GM21360 (cell line): Measurements from ENCODE around the gene KRTAP1-3.
"Not testable (repeated sequence)": the region's sequence is repeated elsewhere in the genome, so short reads cannot be mapped to it uniquely, and the experiment has no call there.

Source experiments
- ATAC-seq: cut with Tn5 transposase; IDR thresholded peaks from one replicate; pipeline ENCODE4 v1.9.1; 2021; ENCODE audit warnings: mild to moderate bottlenecking, moderate library complexity; ENCODE audit not compliant: unreplicated experiment

Gene KRTAP1-3

GRCh38 chr17:41054556-41054955 is 19.9 kb upstream of the KRTAP1-3 start:
- not testable (repeated sequence) for ATAC-seq

GRCh38 chr17:41054025-41054424 is 19.4 kb upstream of the KRTAP1-3 start:
- no peak for ATAC-seq

- ATAC-seq = no peak
These were observed 17.9 kb upstream of the KRTAP1-3 start for GRCh38 chr17:41052566-41052965.

- no peak for ATAC-seq
These were observed 14.4 kb upstream of the KRTAP1-3 start for GRCh38 chr17:41049110-41049509.

- no peak for ATAC-seq
These were observed 13.8 kb upstream of the KRTAP1-3 start for GRCh38 chr17:41048441-41048840.

GRCh38 chr17:41046735-41047465 is 12.2 kb upstream of the KRTAP1-3 start, which contains the start of gene KRTAP2-1:
KRTAP2-1 (minus strand) TSS chr17:41047316; CDS start chr17:41047267, 49 bp downstream.
- ATAC-seq = not testable (repeated sequence)

DNA sequence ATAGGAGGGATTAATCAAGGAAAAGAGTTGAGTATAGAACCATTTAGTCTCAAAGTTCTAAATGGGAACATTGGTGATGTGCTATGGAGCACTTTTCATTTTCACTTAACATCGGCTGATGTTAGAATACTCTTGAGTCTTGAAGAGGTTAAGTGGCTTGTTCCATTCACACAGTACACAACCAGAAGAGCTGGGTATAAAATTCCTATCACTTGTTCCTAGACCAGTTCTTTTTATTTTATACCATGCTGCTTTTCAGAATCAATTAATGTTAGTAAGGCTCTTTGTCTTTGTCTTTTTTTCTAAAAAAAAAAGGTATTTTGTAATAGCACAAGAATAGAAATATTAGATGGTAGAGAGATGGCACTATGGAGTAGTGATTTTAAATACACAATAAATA is 8.3 kb upstream of the KRTAP1-3 start:
- no peak for ATAC-seq

DNA sequence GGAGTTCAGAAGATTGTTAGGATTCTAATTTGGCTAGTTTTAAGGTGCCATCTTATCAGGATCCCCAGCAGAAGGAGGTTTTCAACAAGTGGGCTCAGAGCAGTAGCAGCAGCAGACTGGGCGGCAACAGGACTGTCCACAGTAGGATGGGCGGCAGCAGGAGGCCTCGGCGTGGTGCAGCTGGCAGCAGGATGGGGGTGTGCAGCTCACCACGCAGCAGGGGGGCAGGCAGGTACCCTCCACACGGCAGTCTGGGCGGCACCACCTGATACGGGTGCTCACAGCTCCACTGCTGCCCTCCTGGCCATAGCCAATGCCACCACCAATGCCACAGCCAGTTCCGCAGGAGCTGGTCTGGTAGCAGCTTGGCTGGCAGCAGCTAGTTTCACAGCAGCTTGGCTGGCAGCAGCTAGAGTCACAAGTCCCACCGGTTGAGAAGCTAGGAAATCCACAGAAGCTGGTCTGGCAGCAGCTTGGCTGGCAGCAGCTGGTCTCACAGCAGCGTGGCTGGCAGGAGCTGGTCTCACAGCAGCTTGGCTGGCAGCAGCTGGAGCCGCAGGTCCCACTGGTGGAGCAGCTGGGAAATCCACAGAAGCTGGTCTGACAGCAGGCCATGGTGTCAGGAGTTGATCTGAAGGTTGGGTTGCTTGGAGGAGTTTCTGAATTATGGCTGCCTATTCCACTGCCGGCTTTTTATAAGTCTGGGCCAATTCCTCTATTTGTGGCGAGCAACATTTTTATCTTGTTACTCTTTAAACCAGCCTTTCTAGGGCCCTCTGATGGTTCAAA is 6.3 kb upstream of the KRTAP1-3 start, which contains the start of gene KRTAP1-1:
TSS of gene KRTAP1-1 (minus strand) at position 668 of the 789 bp plus-strand sequence. CDS start at position 615, 53 bp downstream.
- ATAC-seq = not testable (repeated sequence)

GRCh38 chr17:41037853-41038350 is 3.2 kb upstream of the KRTAP1-3 start:
- no peak for ATAC-seq

DNA sequence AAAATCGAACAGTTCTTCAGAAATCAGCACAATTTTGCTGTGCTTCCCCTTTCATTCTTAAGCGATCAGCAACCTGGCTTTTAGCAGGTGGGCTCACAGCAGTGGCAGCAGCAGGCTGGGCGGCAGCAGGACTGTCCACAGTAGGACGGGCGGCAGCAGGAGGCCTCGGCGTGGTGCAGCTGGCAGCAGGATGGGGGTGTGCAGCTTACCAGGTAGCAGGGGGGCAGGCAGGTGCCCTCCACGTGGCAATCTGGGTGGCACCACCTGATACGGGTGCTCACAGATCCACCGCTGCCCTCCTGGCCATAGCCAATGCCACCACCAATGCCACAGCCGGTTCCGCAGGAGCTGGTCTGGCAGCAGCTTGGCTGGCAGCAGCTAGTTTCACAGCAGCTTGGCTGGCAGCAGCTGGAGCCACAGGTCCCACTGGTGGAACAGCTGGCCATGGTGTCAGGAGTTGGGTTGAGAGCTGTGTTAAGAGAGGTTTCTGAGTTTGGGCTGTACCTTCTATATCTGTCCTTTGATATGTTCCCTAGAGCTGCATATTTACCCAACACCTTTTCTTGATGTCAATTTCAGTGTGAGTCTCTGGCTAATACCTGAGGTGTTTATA is 4.9 kb downstream of the KRTAP1-3 start, which contains the start of gene KRTAP1-4:
TSS of gene KRTAP1-4 (minus strand) at position 563 of the 613 bp plus-strand sequence. CDS start at position 446, 117 bp downstream.
- no peak for ATAC-seq

GRCh38 chr17:41026715-41027471 is 7.8 kb downstream of the KRTAP1-3 start, which contains the start of gene KRTAP1-5:
KRTAP1-5 (minus strand) TSS chr17:41027208; CDS start chr17:41027155, 53 bp downstream.
- no peak for ATAC-seq

DNA sequence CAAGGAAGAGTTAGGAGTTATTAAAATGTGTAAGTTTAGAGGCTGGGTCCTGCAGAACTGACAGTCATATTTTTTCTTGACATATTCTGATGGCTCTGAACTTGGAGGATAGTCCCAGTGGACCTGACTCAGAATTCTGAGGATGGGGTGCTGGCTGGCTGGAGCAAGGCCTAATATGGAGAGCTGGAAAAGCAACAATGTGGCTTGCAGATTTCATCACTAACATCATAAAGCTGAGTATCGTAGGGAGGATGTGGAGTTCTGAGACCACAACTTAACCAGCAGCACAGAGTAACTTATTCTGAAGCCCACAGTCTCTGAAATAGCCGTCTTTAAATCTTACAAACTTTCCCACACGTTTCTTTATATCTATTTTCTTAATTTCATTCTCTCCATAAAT is 10.0 kb downstream of the KRTAP1-3 start:
- no peak for ATAC-seq

DNA sequence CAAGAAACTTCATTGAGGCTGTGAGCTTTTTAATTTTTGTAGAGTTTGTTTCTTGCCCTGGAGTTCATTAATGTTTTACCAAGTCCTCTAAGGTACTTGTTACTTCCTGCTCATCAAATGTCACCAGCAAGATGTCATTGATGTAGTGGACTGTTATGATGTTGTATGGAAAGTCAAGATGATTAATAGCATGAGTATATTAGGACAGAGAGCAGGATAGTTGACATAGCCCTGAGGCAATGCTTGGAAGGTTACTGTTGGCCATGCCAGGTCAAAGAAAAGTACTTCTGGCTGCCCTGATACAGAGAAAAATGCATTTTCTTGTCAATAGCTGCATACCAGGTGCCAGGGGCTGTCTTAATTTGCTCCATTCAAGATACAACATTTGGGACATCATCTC is 14.3 kb downstream of the KRTAP1-3 start:
- no peak for ATAC-seq

- no peak for ATAC-seq
These were observed 15.3 kb downstream of the KRTAP1-3 start for GRCh38 chr17:41019415-41019814.

GRCh38 chr17:41018541-41018940 is 16.1 kb downstream of the KRTAP1-3 start:
- ATAC-seq = no peak

- ATAC-seq = no peak
These were observed 18.0 kb downstream of the KRTAP1-3 start for GRCh38 chr17:41016578-41017215.

GRCh38 chr17:41015454-41015853 is 19.2 kb downstream of the KRTAP1-3 start:
- ATAC-seq = no peak

- no peak for ATAC-seq
These were observed 21.1 kb downstream of the KRTAP1-3 start for GRCh38 chr17:41013606-41014005.

DNA sequence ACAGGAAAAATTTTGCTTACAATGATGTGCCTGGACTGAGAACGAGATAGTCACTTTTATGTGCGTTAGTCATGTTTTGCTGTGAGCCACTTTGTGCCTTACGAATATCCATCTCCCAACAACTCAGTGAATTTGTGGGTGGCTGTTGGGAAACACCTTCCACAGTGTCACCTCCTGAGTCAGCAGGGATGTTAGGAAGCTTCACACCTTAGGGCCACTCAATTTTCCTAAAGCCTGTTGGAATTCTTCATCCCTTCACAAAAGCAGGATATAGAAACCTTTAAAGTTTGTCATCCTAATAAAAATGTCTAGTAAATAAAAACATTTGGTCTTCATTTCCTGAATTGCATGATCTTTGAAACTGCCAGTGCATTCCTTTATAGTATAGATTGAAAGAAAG is 21.5 kb downstream of the KRTAP1-3 start:
- no peak for ATAC-seq
